GF-D8 (cell line): ENCODE measurements around the gene CLN6.
A peak's percentile ranks its signal among the peaks of the same experiment; 100 is the strongest.
"Not testable (repeated sequence)": the region's sequence is repeated elsewhere in the genome, so short reads cannot be mapped to it uniquely, and the experiment has no call there.

Experiments used
- DNase-seq: peaks from one replicate; lab custom pipeline; 2025; lab: John Stamatoyannopoulos, UW

The CLN6 gene

GRCh38 chr15:68256675-68257450 lies 27.3 kb upstream of the CLN6 start:
- peak; percentile 77 for DNase-seq

- peak; percentile 55 for DNase-seq
Observed at GRCh38 chr15:68252925-68253534, 23.5 kb upstream of the CLN6 start.

GRCh38 chr15:68249058-68249713 lies 19.7 kb upstream of the CLN6 start:
- peak; percentile 25 for DNase-seq

- DNase-seq, result no peak
Observed at GRCh38 chr15:68244235-68244634, 14.7 kb upstream of the CLN6 start.

GRCh38 chr15:68241088-68241935 lies 11.8 kb upstream of the CLN6 start:
- no peak for DNase-seq

GRCh38 chr15:68239025-68239424 lies 9.5 kb upstream of the CLN6 start:
- no peak for DNase-seq

- DNase-seq, result no peak
Observed at GRCh38 chr15:68235022-68235421, 5.5 kb upstream of the CLN6 start.

- not testable (repeated sequence) for DNase-seq
Observed at GRCh38 chr15:68234520-68234919, 5.0 kb upstream of the CLN6 start.

GRCh38 chr15:68234060-68234459 lies 4.5 kb upstream of the CLN6 start:
- no peak for DNase-seq

GRCh38 chr15:68232937-68233336 lies 3.4 kb upstream of the CLN6 start:
- peak; percentile 71 for DNase-seq

GRCh38 chr15:68232449-68232848 lies 2.9 kb upstream of the CLN6 start:
- DNase-seq, result peak; percentile 12

GRCh38 chr15:68231102-68231818 lies 1.7 kb upstream of the CLN6 start:
- no peak for DNase-seq

- no peak for DNase-seq
Observed at GRCh38 chr15:68230157-68231100, 901 bp upstream of the CLN6 start.

GRCh38 chr15:68228971-68229385 lies 550 bp downstream of the CLN6 start:
- DNase-seq, result no peak

GRCh38 chr15:68228143-68228970 lies 1.2 kb downstream of the CLN6 start:
- peak; percentile 4 for DNase-seq

GRCh38 chr15:68227643-68228142 lies 1.8 kb downstream of the CLN6 start:
- DNase-seq, result no peak

- DNase-seq, result not testable (repeated sequence)
Observed at GRCh38 chr15:68225442-68225841, 4.1 kb downstream of the CLN6 start.

- DNase-seq, result peak; percentile 46
Observed at GRCh38 chr15:68224546-68225250, 4.8 kb downstream of the CLN6 start.

- DNase-seq, result no peak
Observed at GRCh38 chr15:68224108-68224507, 5.4 kb downstream of the CLN6 start.
